Fibroblast of lung (primary cell): ENCODE data around the gene TENM4. TPM values are rescaled to one million over a fixed set of nuclear protein-coding genes. Genes with fewer than 3 reads are reported as not detected.

Experiments
- DNase-seq, 2 donors: peaks; one replicate each; pipeline versions ENCODE4 v3.0.0 to v3.0.0-alpha.2; 2010; ENCODE audit warnings: low read depth in 2 of 2
- H2AFZ ChIP-seq: 2 replicates; pipeline ENCODE4 v1.5.1; 2012; ENCODE audit warnings: low read length, control low read depth, inconsistent platforms
- H3K27ac ChIP-seq: 2 replicates; pipeline ENCODE4 v1.5.1; 2011; ENCODE audit warnings: low read length, control low read depth; ENCODE audit not compliant: insufficient read depth
- H3K27me3 ChIP-seq: 2 replicates; pipeline ENCODE4 v1.5.1; 2011; ENCODE audit warnings: mild to moderate bottlenecking, low read length; ENCODE audit not compliant: control insufficient read depth, insufficient read depth
- H3K36me3 ChIP-seq: 2 replicates; pipeline ENCODE4 v1.5.1; 2011; ENCODE audit warnings: low read length; ENCODE audit not compliant: control insufficient read depth, insufficient read depth
- H3K4me1 ChIP-seq: 2 replicates; pipeline ENCODE4 v1.5.1; 2011; ENCODE audit warnings: low read length; ENCODE audit not compliant: control insufficient read depth, insufficient read depth; ENCODE audit errors: extremely low read depth
- H3K4me2 ChIP-seq: 2 replicates; pipeline ENCODE4 v1.5.1; 2011; ENCODE audit warnings: low read length, control low read depth; ENCODE audit not compliant: insufficient read depth; ENCODE audit errors: extremely low read depth
- H3K4me3 ChIP-seq, 4 experiments: fragments of 200-600 bp in 1 of 4; sonication (generic) in 1 of 4; replicated peaks in 1 of 4; 2 replicates each; pipeline ENCODE4 v1.5.1; 2011 to 2016; ENCODE audit warnings: low read length in 4 of 4, low read depth in 3 of 4, mild to moderate bottlenecking in 3 of 4, control low read depth in 2 of 4, inconsistent platforms in 1 of 4, mixed read lengths in 1 of 4; ENCODE audit not compliant: insufficient read depth in 1 of 4; ENCODE audit errors: control extremely low read depth in 1 of 4
- H3K79me2 ChIP-seq: 2 replicates; pipeline ENCODE4 v1.5.1; 2012; ENCODE audit warnings: mild to moderate bottlenecking, low read length, inconsistent platforms; ENCODE audit not compliant: control insufficient read depth, insufficient read depth
- H3K9ac ChIP-seq: 2 replicates; pipeline ENCODE4 v1.5.1; 2011; ENCODE audit warnings: mild to moderate bottlenecking, low read length, control low read depth; ENCODE audit not compliant: insufficient read depth
- H3K9me3 ChIP-seq: 2 replicates; pipeline ENCODE4 v1.5.1; 2012; ENCODE audit warnings: low read depth, low read length; ENCODE audit not compliant: control insufficient read depth, insufficient read depth
- H4K20me1 ChIP-seq: 2 replicates; pipeline ENCODE4 v1.5.1; 2011; ENCODE audit warnings: low read length; ENCODE audit not compliant: control insufficient read depth, insufficient read depth; ENCODE audit errors: extremely low read depth
- CTCF ChIP-seq, 2 donors: IDR thresholded peaks in 1 of 2; conservative IDR thresholded peaks in 1 of 2; 1 replicate in 1 of 2; 2 replicates in 1 of 2; pipeline ENCODE4 v1.5.1; 2011 to 2012; ENCODE audit warnings: low read length in 2 of 2, control low read depth in 1 of 2, inconsistent platforms in 1 of 2, low read depth in 1 of 2, mild to moderate bottlenecking in 1 of 2
- EZH2 ChIP-seq: IDR thresholded peaks from 2 replicates; pipeline ENCODE4 v1.5.1; 2012; ENCODE audit warnings: low read length, control low read depth, mild to moderate bottlenecking; ENCODE audit errors: missing control alignments
- polyA plus RNA-seq, 2 donors: library from polyadenylated mRNA; depleted of rRNA in 1 of 2; stranded (reverse) in 1 of 2; unstranded in 1 of 2; fragments of >200 nt; gene quantifications; 2 replicates each; pipeline ENCODE4 v1.2.1, GENCODE V29; 2011 to 2012; ENCODE audit warnings: missing spikeins in 1 of 2
- total RNA-seq: library from RNA; depleted of rRNA; stranded (reverse); fragments of >200 nt; gene quantifications from 2 replicates; pipeline ENCODE4 v1.2.1, GENCODE V29; 2014

The TENM4 gene
- total and polyA plus RNA-seq, 2 donors (not counting 1 experiment from before 2014, with no cell fraction given), result 4.6 to 48.4 TPM

GRCh38 chr11:79157738-79158137 is 283.1 kb downstream of the TENM4 start:
- Histone ChIP-seq H3K9me3 (no peaks in the 10 kb centered on the region), H2AFZ (no peak overlapping the region), H3K4me3 (no peak overlapping the region), H4K20me1 (no peaks in the 10 kb centered on the region), H3K36me3 (no peaks in the 10 kb centered on the region), H3K9ac (no peak overlapping the region), H3K4me2 (no peak overlapping the region), H3K27ac (no peak overlapping the region), H3K4me1 (no peaks in the 10 kb centered on the region), H3K79me2 (no peaks in the 10 kb centered on the region), H3K27me3 (no peaks in the 10 kb centered on the region)
- no peak for DNase-seq
- no peak for TF ChIP-seq EZH2
- no peak for TF ChIP-seq CTCF (conservative IDR thresholded peaks at IDR 0.05 in 1 of 2, IDR thresholded peaks at IDR 0.05 in 1 of 2; ENCODE audit: low read depth in 1 of 2, low read length in 2 of 2)

- no peak for TF ChIP-seq CTCF (conservative IDR thresholded peaks at IDR 0.05 in 1 of 2, IDR thresholded peaks at IDR 0.05 in 1 of 2; ENCODE audit: low read depth in 1 of 2, low read length in 2 of 2)
- TF ChIP-seq EZH2, result no peak
- Histone ChIP-seq H3K27me3 (no peaks in the 10 kb centered on the region), H3K9me3 (no peaks in the 10 kb centered on the region), H3K9ac (no peak overlapping the region), H2AFZ (no peak overlapping the region), H3K4me1 (no peaks in the 10 kb centered on the region), H3K4me2 (no peak overlapping the region), H3K27ac (no peak overlapping the region), H4K20me1 (no peaks in the 10 kb centered on the region), H3K79me2 (no peaks in the 10 kb centered on the region), H3K36me3 (no peaks in the 10 kb centered on the region), H3K4me3 (no peak overlapping the region)
- no peak for DNase-seq
Measured at GRCh38 chr11:79156031-79156430, 284.8 kb downstream of the TENM4 start.

- Histone ChIP-seq H3K9me3 (no peaks in the 10 kb centered on the region), H3K79me2 (no peaks in the 10 kb centered on the region), H3K27ac (no peak overlapping the region), H3K4me1 (no peaks in the 10 kb centered on the region), H3K36me3 (no peaks in the 10 kb centered on the region), H3K4me3 (no peak overlapping the region), H3K9ac (no peak overlapping the region), H3K27me3 (no peaks in the 10 kb centered on the region), H4K20me1 (no peaks in the 10 kb centered on the region), H2AFZ (no peak overlapping the region), H3K4me2 (no peak overlapping the region)
- TF ChIP-seq CTCF (conservative IDR thresholded peaks at IDR 0.05 in 1 of 2, IDR thresholded peaks at IDR 0.05 in 1 of 2; ENCODE audit: low read depth in 1 of 2, low read length in 2 of 2) (no peak), EZH2 (no peak)
- DNase-seq, result no peak
Measured at GRCh38 chr11:79155237-79155636, 285.6 kb downstream of the TENM4 start.
